ENCODE data around the gene SCFD2.
"Not testable (repeated sequence)": the region's sequence is repeated elsewhere in the genome, so short reads cannot be mapped to it uniquely, and the experiment has no call there.

SCFD2 gene

DNA sequence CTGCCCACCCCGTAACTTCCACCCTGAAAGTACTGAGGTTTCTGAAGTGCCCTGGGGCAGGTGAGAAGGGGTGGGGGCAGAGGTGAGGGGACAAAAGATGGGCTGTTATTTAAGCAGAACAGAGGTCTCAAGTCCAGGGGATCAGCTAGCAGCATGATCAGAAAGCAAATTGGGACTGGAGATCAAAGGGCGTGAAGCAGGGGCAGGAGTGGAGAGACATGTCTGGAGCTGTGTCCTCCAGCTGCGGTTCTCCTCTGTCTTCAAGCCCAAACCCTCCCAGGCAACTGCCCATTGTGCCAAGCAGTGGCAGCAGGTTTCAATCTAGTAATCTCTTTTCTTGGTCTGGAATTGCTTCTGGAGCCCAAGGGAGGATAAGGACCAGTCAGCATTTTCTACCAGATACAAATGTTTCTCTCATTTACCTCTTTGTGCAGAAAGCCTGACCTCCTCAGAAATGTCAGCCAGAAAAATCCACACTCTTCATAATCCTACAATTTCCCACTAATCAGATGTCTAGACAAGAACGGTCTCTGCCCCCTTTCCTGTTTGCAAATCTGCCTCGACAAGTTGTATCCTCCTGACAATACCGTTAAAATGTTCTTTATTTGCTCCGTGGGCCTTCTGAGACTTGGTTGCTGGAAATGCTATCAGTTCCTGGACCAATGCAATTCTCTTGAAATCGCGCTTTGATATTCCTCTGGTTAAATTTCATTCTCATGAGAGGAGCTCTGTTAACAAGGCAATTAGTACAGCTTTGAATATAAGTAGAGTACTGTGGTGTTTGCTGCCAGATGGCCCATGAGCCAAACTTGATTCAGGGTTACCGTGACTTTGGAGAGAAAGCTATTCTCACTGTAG is 526.9 kb downstream of the SCFD2 start:
- DNase-seq: no peak

DNA sequence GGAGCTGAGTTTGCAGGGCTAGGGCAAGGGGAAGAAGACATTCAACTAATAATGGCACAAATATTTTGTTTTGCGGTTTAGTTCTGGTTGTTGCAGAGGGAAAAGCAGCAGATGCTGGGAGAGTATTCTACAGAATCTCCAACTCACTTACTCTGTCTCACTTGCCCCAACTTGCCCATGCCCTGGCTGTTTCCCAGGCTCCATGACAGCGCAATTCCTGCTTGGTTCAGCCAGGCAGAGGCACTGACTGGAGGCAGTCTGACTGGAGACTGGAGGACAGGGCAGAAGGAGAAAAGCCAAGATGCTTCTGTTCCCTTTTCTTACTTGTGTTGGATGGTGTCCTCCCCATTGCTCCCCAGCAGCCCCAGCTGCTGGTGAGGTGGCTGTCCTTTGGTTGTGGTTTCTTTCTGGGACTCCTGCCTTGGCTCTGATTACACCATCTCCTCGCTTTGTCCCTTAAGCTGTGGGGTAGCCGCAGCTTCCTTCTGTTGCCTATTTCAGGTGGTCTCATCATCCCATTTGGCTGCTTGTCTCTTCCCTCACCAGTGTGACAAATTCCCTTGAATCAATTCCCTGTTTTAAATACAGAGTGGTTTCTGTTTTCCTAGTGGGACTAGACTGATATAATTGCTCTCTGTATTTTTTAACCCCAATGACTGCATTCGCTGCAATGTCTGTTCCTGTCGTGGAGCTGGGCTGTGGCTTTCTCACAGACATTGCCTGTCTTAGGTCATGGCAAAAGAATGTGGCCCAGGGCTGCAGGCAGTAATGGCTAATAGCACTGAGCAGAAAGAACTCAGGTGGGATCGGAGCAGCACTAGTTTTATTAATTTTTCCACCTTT is 527.9 kb downstream of the SCFD2 start:
- DNase-seq: no peak

DNA sequence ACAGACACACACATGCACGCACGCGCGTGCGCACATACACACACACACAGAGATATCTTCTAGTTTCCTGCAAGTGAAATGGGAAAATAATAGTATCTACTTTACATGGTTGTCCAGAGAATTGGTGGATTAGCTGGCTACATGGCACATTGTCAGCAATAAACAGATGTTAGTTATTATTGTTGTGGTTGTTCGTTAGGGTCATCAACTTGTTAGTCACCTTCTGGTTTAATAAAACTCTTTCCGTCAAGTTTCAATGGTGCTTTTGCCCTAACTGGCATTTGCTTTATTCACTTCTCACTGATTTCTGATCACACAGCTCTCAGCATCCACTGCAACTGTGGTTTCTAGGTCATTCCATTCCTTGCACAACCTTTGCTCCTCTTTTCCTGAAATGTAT is 529.2 kb downstream of the SCFD2 start:
- no peak for DNase-seq

DNA sequence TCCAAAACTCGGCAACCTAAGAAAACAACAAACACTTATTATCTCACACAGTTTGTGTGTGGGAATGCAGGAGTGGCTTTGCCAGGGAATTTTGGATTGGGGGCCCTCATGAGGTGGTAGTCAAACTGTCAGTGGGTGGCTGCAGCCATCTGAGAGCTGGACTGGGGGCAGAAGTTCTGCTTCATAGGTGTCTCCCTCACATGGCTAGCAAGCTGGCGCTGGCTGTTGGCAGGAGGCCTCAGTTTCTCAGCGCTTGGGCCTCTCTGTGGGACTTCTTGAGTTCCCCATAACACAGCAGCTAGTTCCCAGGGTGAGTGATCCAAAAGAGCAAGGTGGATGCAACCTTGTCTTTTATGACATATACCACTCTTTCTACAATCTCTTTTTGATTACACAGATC is 529.7 kb downstream of the SCFD2 start:
- DNase-seq: no peak

DNA sequence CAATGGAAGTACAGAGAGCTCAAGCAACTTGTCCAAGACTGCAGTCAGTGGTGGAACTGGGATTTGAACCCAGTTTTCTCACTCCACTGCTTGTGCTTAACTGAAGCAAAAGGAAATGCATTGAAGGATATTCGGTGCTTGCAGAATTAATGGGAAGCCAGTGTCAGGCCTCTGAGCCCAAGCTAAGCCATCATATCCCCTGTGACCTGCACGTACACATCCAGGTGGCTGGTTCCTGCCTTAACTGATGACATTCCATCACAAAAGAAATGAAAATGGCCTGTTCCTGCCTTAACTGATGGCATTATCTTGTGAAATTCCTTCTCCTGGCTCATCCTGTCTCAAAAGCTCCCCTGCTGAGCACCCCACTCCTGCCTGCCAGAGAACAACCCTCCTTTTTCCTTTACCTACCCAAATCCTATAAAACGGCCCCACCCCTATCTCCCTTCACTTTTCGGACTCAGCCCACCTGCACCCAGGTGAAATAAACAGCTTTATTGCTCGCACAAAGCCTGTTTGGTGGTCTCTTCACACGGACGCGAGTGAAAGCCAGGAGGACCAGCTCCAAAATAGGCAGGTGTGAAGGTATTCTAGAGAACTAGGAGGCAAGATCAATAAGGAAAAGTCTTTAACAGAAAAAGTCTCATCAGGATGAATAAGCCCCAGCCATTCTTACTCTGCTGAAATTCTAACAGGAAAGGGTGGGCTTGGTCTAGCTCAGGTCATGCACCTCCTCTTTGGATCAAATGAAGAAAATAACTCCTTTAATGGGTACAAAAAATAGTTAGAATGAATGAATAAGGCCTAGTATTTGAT is 531.0 kb downstream of the SCFD2 start:
- DNase-seq: not testable (repeated sequence)

DNA sequence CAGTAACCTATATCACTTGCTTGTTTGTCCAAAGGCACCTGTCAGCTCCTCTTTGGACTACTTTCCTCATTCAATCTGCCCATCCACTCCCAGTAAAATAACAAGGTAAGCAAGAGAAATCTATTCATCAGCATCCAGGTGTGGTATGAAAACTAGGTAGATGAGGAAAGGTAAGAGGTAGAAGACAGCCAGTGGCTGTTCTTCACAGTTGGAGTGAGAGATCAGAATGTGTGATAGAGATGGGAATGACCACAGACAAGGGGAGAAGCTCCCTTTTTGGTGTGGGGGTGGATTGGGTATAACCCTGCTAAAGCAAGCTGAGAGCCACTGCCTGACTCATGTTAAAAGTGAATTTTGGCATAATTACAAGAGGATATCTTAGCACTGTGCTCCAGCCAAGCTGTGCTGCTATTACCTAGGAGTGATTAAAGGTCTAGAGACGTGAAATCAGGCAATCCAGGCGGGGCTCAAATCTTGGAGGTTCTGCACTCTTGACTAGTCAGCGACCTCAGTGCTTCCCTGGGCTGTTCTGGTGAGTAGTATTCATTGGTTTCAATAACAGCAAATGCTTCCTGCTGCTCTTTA is 531.8 kb downstream of the SCFD2 start:
- no peak for DNase-seq

DNA sequence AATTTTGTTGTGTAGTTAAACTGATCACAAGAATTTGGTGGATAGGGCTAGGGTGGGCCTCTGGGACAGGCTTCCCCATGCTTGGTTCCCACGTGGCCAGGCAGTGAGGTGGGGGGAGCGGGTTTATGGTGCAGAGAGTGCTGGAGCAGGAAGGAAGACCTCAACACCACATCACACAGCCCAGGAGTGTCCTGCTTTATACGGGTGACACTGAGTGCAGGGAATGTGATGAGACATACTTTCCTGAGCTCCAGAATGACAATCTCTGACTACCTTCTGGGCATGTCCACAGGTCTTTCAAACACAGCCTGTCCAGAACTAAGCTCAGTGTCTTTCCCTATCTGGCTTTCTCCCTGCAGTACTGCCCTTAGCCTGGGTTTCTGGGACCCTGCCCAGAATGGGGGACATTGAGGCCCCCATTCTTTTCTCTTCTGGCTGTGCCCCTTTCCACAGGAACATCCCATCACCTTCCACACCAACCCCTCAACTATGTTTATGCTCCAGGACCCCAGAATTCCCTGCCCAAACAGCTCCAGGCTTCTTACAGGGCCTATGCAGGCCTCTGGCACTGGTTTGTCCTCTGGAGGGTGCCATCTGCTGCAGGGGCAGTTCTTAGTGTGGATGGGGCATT is 540.3 kb downstream of the SCFD2 start:
- DNase-seq: no peak

DNA sequence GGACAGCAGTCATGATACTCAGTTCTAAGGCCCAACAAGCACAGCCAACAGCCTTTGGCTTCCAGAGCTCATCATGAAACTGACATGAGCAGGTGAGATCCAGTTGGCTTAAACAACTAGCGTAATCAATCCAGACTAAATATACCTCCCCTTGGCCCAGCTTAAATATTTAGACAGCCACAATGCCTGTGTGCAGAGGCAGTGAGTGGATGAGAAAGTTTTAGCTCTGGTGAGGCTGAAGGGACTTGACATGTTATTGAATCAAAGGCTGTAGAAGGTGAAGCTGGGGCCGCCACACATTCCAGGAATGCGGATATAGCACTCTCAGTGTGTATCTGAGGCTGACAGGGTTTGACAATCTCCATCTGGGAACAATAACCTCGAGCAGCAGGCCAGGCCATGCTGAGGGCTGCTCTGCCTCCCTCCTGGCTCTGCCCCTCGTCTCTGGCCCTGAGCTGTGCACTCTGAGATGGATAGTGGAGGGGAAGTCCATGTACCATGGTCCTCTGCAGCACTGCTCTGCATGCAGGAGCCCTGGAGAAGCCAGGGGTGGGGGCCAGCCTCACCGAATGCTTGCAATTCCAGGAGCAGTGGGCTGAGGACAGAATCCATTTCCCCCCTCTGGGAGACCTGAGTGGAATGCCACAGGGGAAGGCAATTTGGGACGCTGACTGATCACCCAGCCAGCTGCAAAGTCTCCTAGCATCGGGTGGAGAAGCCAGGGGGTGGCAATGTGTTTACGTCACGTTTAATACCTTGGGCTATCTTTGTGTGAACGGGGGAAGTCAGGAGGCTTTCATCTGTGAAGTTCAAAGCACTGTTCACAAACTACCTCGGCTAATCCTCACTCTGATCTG is 541.0 kb downstream of the SCFD2 start:
- DNase-seq: no peak

DNA sequence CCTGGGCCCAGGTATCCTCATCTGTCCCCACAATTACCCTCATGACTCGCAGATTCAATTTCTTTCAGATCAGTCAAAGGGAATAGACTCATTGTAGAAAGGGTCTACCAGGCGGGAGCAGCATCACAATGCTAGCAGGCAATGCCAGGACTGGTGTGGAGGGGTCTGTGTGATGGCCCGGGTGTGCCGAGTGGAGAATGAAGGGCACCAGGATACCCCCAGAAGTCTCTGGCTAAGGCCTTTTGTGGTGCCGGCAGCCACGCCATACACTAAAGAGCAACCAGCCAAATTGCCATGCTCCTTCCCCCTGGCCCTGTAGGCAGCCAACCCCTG is 541.6 kb downstream of the SCFD2 start:
- DNase-seq: no peak

DNA sequence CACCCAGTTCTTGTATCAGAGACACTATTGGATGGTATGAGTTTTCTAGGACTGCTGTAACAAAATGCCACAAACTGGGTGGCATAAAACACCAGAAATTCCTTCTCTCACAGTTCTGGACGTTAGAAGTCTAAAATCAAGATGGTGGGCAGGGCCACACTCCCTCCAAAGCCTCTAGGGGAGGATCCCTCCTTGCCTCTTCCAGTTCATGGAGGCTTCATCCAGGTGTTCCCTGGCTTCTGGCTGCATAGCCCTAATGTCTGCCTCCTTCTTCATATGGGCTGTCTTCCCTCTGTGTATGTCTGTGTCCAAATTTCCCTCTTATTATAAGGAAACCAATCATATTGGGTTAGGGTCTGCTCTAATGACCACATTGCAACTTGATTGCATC is 542.2 kb downstream of the SCFD2 start:
- DNase-seq: no peak

Data from NCI-H526 treated with DMSO at 0.1 percent for 48 hours (cell line).